ENCODE data around the gene ADAM10.

Gene ADAM10

GRCh38 chr15:58755956-58756355 is 6.4 kb upstream of the ADAM10 start:
- no peak for TF ChIP-seq CTCF (IDR thresholded peaks at IDR 0.05; ENCODE audit: extremely low read depth, missing control alignments)
- no peak for DNase-seq (ENCODE audit: low spot score)

GRCh38 chr15:58755350-58755749 is 5.8 kb upstream of the ADAM10 start:
- no peak for TF ChIP-seq CTCF (IDR thresholded peaks at IDR 0.05; ENCODE audit: extremely low read depth, missing control alignments)
- no peak for DNase-seq (ENCODE audit: low spot score)

- TF ChIP-seq CTCF (IDR thresholded peaks at IDR 0.05; ENCODE audit: extremely low read depth, missing control alignments), result no peak
- no peak for DNase-seq (ENCODE audit: low spot score)
Observed at GRCh38 chr15:58752716-58753115, 3.2 kb upstream of the ADAM10 start.

- TF ChIP-seq CTCF (IDR thresholded peaks at IDR 0.05; ENCODE audit: extremely low read depth, missing control alignments), result no peak
- peak; percentile 36 for DNase-seq (ENCODE audit: low spot score)
Observed at GRCh38 chr15:58748852-58749531, 515 bp downstream of the ADAM10 start.

- DNase-seq (ENCODE audit: low spot score), result peak; percentile 32
Observed at GRCh38 chr15:58748040-58748851, 1.3 kb downstream of the ADAM10 start.

GRCh38 chr15:58746174-58746573 is 3.3 kb downstream of the ADAM10 start:
- no peak for DNase-seq (ENCODE audit: low spot score)
- TF ChIP-seq CTCF (IDR thresholded peaks at IDR 0.05; ENCODE audit: extremely low read depth, missing control alignments), result no peak

More at GRCh38 chr15:58748040-58748851, 1.3 kb downstream of the ADAM10 start:
- TF ChIP-seq CTCF (IDR thresholded peaks at IDR 0.05; ENCODE audit: extremely low read depth, missing control alignments), result no peak

GRCh38 chr15:58742819-58743502 is 6.5 kb downstream of the ADAM10 start:
- DNase-seq (ENCODE audit: low spot score), result no peak
- no peak for TF ChIP-seq CTCF (IDR thresholded peaks at IDR 0.05; ENCODE audit: extremely low read depth, missing control alignments)

Data from GM20000 (cell line).